ENCODE results near the gene JOSD2. TPM values are rescaled to one million over a fixed set of nuclear protein-coding genes. Genes with fewer than 3 reads are reported as not detected.

Gene JOSD2
- total and polyA plus RNA-seq, 9 of the 15 experiments (the other 6 are each of a cell fraction or from before 2014, with no cell fraction given) = 0.06 to 14.4 (median 3.1) TPM

DNA sequence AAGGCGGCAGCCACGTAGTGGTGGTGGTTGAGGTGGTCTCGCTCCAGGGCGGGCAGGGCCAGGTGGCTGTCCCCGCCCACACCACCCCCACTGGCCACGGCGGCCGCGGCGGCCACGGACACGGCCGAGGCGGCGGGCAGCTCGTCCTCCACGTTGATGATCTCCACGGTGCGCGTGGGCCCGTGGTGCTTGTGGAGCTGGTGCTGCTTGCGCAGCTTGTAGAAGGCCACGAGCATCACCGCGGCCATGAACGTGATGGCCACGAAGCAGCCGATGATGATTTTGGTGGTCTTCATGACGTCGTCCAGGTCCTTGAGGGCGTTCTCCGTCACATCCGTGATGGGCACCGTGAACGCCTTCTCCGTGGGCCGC lies 6.7 kb upstream of the JOSD2 start:
- FAIRE-seq (no peak), DNase-seq (ENCODE audit: extremely low read depth in 1 of 4, low spot score in 3 of 4) (no peak), ATAC-seq (no peak)
- TF ChIP-seq POLR2G (IDR thresholded peaks at IDR 0.05; ENCODE audit: low read depth, low read length) = peak; percentile 19; the same call in 1 of the 2 replicates
- TF ChIP-seq HMG20B (CRISPR knock-in tag; IDR thresholded peaks at IDR 0.05) = no peak
- TF ChIP-seq, protein P1, sequence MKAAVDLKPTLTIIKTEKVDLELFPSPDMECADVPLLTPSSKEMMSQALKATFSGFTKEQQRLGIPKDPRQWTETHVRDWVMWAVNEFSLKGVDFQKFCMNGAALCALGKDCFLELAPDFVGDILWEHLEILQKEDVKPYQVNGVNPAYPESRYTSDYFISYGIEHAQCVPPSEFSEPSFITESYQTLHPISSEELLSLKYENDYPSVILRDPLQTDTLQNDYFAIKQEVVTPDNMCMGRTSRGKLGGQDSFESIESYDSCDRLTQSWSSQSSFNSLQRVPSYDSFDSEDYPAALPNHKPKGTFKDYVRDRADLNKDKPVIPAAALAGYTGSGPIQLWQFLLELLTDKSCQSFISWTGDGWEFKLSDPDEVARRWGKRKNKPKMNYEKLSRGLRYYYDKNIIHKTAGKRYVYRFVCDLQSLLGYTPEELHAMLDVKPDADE (conservative IDR thresholded peaks at IDR 0.05; ENCODE audit: control insufficient read depth, low read depth, low read length) = no peak
- TF ChIP-seq, protein P2, sequence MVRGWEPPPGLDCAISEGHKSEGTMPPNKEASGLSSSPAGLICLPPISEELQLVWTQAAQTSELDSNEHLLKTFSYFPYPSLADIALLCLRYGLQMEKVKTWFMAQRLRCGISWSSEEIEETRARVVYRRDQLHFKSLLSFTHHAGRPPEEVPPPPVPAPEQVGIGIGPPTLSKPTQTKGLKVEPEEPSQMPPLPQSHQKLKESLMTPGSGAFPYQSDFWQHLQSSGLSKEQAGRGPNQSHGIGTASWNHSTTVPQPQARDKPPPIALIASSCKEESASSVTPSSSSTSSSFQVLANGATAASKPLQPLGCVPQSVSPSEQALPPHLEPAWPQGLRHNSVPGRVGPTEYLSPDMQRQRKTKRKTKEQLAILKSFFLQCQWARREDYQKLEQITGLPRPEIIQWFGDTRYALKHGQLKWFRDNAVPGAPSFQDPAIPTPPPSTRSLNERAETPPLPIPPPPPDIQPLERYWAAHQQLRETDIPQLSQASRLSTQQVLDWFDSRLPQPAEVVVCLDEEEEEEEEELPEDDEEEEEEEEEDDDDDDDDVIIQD (CRISPR knock-in tag; IDR thresholded peaks at IDR 0.05) = no peak
- TF ChIP-seq, protein P3, sequence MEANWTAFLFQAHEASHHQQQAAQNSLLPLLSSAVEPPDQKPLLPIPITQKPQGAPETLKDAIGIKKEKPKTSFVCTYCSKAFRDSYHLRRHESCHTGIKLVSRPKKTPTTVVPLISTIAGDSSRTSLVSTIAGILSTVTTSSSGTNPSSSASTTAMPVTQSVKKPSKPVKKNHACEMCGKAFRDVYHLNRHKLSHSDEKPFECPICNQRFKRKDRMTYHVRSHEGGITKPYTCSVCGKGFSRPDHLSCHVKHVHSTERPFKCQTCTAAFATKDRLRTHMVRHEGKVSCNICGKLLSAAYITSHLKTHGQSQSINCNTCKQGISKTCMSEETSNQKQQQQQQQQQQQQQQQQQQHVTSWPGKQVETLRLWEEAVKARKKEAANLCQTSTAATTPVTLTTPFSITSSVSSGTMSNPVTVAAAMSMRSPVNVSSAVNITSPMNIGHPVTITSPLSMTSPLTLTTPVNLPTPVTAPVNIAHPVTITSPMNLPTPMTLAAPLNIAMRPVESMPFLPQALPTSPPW (CRISPR knock-in tag; IDR thresholded peaks at IDR 0.05) = no peak
- TF ChIP-seq, protein P4, sequence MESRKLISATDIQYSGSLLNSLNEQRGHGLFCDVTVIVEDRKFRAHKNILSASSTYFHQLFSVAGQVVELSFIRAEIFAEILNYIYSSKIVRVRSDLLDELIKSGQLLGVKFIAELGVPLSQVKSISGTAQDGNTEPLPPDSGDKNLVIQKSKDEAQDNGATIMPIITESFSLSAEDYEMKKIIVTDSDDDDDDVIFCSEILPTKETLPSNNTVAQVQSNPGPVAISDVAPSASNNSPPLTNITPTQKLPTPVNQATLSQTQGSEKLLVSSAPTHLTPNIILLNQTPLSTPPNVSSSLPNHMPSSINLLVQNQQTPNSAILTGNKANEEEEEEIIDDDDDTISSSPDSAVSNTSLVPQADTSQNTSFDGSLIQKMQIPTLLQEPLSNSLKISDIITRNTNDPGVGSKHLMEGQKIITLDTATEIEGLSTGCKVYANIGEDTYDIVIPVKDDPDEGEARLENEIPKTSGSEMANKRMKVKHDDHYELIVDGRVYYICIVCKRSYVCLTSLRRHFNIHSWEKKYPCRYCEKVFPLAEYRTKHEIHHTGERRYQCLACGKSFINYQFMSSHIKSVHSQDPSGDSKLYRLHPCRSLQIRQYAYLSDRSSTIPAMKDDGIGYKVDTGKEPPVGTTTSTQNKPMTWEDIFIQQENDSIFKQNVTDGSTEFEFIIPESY (CRISPR knock-in tag; IDR thresholded peaks at IDR 0.05) = peak; percentile 67
- Histone ChIP-seq H3K4me2 (ENCODE audit: insufficient read depth, low read length) (no peak overlapping the region), H4K20me1 (replicated peaks; ENCODE audit: control insufficient read depth, insufficient read depth, low read length) (no peaks in the 10 kb centered on the region), H3K27ac (ENCODE audit: extremely low read depth, low read depth, low read length) (no peak overlapping the region), H3K4me3 (no peak overlapping the region), H3K9me3 (replicated peaks; ENCODE audit: control insufficient read depth, insufficient read depth, low read depth, low read length) (no peaks in the 10 kb centered on the region), H3K4me1 (replicated peaks in 1 of 2; ENCODE audit: control insufficient read depth in 2 of 2, insufficient read depth in 2 of 2, low read length in 2 of 2) (peaks cover 0 to 37% of the 10 kb centered on the region in 2 experiments; a peak in 2 of 5 replicates), H3K27me3 (ENCODE audit: control insufficient read depth in 2 of 2, insufficient read depth in 2 of 2, low read length in 2 of 2) (no peaks in the 10 kb centered on the region), H2AFZ (ENCODE audit: low read depth, low read length) (no peak overlapping the region), H3K9me1 (ENCODE audit: control insufficient read depth, insufficient read depth, low read length) (no peaks in the 10 kb centered on the region), H3K79me2 (ENCODE audit: control insufficient read depth, insufficient read depth, low read length) (no peaks in the 10 kb centered on the region), H3K9ac (ENCODE audit: insufficient read depth in 1 of 2, low read depth in 2 of 2, low read length in 2 of 2) (no peak overlapping the region), H3K36me3 (ENCODE audit: control insufficient read depth, insufficient read depth, low read length) (no peaks in the 10 kb centered on the region)
- CTCF ChIA-PET (ENCODE audit: low intra/inter-chr PET ratio) = no interaction called here
- BruUV-seq (replicated peaks) = no TSS peak
- POLR2A ChIA-PET = no interaction called here
- intact Hi-C loops (cut with micrococcal nuclease) (no loop called here), in situ Hi-C loops (cut with MboI) (no loop called here)
- WGBS (ENCODE audit: insufficient coverage, low coverage, missing lambda C conversion rate) = 77% methylated on average over 6 of the region's 37 CpGs
